Epithelial cell of esophagus (primary cell): ENCODE measurements around the gene NID1.

Source experiments
- DNase-seq: peaks from one replicate; pipeline ENCODE4 v3.0.0; 2010; ENCODE audit warnings: low read depth
- H3K4me3 ChIP-seq: 2 replicates; pipeline ENCODE4 v1.5.1; 2011; ENCODE audit warnings: mild to moderate bottlenecking, low read length, control low read depth
- CTCF ChIP-seq: IDR thresholded peaks from 2 replicates; pipeline ENCODE4 v1.5.1; 2011; ENCODE audit warnings: low read depth, mild to moderate bottlenecking, low read length, control low read depth, inconsistent platforms; ENCODE audit not compliant: insufficient read depth; ENCODE audit errors: missing control alignments

Gene NID1

GRCh38 chr1:236073307-236073897 is 8.5 kb upstream of the NID1 start:
- TF ChIP-seq CTCF, result no peak
- no peak for DNase-seq
- H3K4me3 ChIP-seq, result no peak overlapping the region

GRCh38 chr1:236072001-236072400 is 7.1 kb upstream of the NID1 start:
- DNase-seq, result no peak
- no peak for TF ChIP-seq CTCF
- H3K4me3 ChIP-seq, result no peak overlapping the region

- H3K4me3 ChIP-seq, result no peak overlapping the region
- TF ChIP-seq CTCF, result no peak
- DNase-seq, result no peak
Observed at GRCh38 chr1:236070753-236071152, 5.9 kb upstream of the NID1 start.

- no peak for DNase-seq
- TF ChIP-seq CTCF, result no peak
- H3K4me3 ChIP-seq, result no peak overlapping the region
Observed at GRCh38 chr1:236069796-236070195, 4.9 kb upstream of the NID1 start.

GRCh38 chr1:236067854-236068454 is 3.1 kb upstream of the NID1 start:
- TF ChIP-seq CTCF, result no peak
- no peak overlapping the region for H3K4me3 ChIP-seq
- no peak for DNase-seq

GRCh38 chr1:236066828-236067386 is 2.0 kb upstream of the NID1 start:
- TF ChIP-seq CTCF, result no peak
- DNase-seq, result no peak
- no peak overlapping the region for H3K4me3 ChIP-seq

- no peak for DNase-seq
- H3K4me3 ChIP-seq, result no peak overlapping the region
- no peak for TF ChIP-seq CTCF
Observed at GRCh38 chr1:236066054-236066453, 1.2 kb upstream of the NID1 start.
